Epithelial cell of alveolus of lung (primary cell): ENCODE measurements around the gene TAS2R40. TPM values are rescaled to one million over a fixed set of nuclear protein-coding genes. Genes with fewer than 3 reads are reported as not detected.

ENCODE experiments used
- total RNA-seq: library from RNA; depleted of rRNA; stranded (reverse); fragments of >200 nt; gene quantifications from 2 replicates; pipeline ENCODE4 v1.2.1, GENCODE V29; 2015

TAS2R40 gene
- total RNA-seq: not detected in 2 replicates

GRCh38 chr7:143221737-143222136, at the start of gene TAS2R40:
Gene TAS2R40 (plus strand): TSS chr7:143222037. CDS start chr7:143222079, 42 bp downstream.

GRCh38 chr7:143183024-143183423, 38.8 kb upstream of the TAS2R40 start, which contains the start of gene TAS2R39:
Gene TAS2R39 (plus strand): TSS chr7:143183419. CDS start chr7:143183419, 0 bp downstream.

GRCh38 chr7:143263266-143264195, 41.7 kb downstream of the TAS2R40 start, which contains the start of gene GSTK1:
Gene GSTK1 (plus strand): TSS chr7:143263441. CDS start chr7:143263514, 73 bp downstream.

Other genes with a start within 250 kb of the TAS2R40 start
- not detected in 2 replicates for gene OR9A2, start 194.9 kb upstream of the TAS2R40 start, total RNA-seq
- gene OR6V1, start 169.7 kb upstream of the TAS2R40 start, total RNA-seq: not detected in 2 replicates
- not detected in 2 replicates for gene PIP, start 90.0 kb upstream of the TAS2R40 start, total RNA-seq
- gene TAS2R39, start 38.6 kb upstream of the TAS2R40 start, total RNA-seq: not detected in 2 replicates
- 124 and 133 TPM in 2 replicates for gene GSTK1, start 41.4 kb downstream of the TAS2R40 start, total RNA-seq
- 0.39 TPM in 1 of 2 replicates, not detected in the other for gene TMEM139, start 62.9 kb downstream of the TAS2R40 start, total RNA-seq
- 14.5 and 29.7 TPM in 2 replicates for gene CASP2, start 66.3 kb downstream of the TAS2R40 start, total RNA-seq
- gene CLCN1, start 94.1 kb downstream of the TAS2R40 start, total RNA-seq: 0.13 TPM in 1 of 2 replicates, not detected in the other
- gene FAM131B, start 140.7 kb downstream of the TAS2R40 start, total RNA-seq: 3.1 and 3.9 TPM in 2 replicates
- gene ZYX, start 159.3 kb downstream of the TAS2R40 start, total RNA-seq: 167 and 206 TPM in 2 replicates
- 0.32 and 0.91 TPM in 2 replicates for gene EPHA1, start 186.8 kb downstream of the TAS2R40 start, total RNA-seq
- not detected in 2 replicates for gene TAS2R60, start 221.4 kb downstream of the TAS2R40 start, total RNA-seq